ENCODE results near the gene ZFP69.
A peak's percentile ranks its signal among the peaks of the same experiment; 100 is the strongest.
"Not testable (repeated sequence)": the region's sequence is repeated elsewhere in the genome, so short reads cannot be mapped to it uniquely, and the experiment has no call there.

The ZFP69 gene

DNA sequence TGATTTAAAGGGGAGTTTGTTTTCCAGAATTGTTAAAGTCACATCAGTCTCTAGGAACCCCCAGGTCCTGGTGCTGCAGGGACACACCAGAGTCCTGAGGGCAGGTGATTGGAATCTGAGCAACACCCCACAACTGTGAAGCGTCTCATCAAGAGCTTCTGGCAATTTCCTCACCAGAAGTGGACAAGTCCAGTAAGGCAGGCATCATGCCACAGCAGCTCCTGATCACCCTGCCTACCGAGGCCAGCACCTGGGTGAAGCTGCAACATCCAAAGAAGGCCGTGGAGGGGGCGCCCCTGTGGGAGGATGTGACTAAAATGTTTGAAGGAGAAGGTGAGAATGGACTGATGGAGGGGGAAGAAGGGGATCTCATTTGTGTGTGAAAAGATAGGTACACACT, 2.1 kb downstream of the ZFP69 start:
- H3K4me3 ChIP-seq (ENCODE audit: low read depth, low read length): no peak overlapping the region
- TF ChIP-seq, protein P1, sequence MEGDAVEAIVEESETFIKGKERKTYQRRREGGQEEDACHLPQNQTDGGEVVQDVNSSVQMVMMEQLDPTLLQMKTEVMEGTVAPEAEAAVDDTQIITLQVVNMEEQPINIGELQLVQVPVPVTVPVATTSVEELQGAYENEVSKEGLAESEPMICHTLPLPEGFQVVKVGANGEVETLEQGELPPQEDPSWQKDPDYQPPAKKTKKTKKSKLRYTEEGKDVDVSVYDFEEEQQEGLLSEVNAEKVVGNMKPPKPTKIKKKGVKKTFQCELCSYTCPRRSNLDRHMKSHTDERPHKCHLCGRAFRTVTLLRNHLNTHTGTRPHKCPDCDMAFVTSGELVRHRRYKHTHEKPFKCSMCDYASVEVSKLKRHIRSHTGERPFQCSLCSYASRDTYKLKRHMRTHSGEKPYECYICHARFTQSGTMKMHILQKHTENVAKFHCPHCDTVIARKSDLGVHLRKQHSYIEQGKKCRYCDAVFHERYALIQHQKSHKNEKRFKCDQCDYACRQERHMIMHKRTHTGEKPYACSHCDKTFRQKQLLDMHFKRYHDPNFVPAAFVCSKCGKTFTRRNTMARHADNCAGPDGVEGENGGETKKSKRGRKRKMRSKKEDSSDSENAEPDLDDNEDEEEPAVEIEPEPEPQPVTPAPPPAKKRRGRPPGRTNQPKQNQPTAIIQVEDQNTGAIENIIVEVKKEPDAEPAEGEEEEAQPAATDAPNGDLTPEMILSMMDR (IDR thresholded peaks at IDR 0.05; ENCODE audit: low read depth, low read length): no peak
- no peaks in the 10 kb centered on the region for H3K4me1 ChIP-seq
- H3K9me3 ChIP-seq: no peaks in the 10 kb centered on the region
- no peaks in the 10 kb centered on the region for H3K27me3 ChIP-seq
- H3K36me3 ChIP-seq: no peaks in the 10 kb centered on the region
- no peak for DNase-seq

- H3K4me1 ChIP-seq: no peaks in the 10 kb centered on the region
- H3K36me3 ChIP-seq: peaks cover 7% of the 10 kb centered on the region
- no peak overlapping the region for H3K4me3 ChIP-seq (ENCODE audit: low read depth, low read length)
- no peaks in the 10 kb centered on the region for H3K27me3 ChIP-seq
- no peaks in the 10 kb centered on the region for H3K9me3 ChIP-seq
- TF ChIP-seq, protein P1 (IDR thresholded peaks at IDR 0.05; ENCODE audit: low read depth, low read length): no peak
- no peak for DNase-seq
Measured at GRCh38 chr1:40495315-40495903, 18.3 kb downstream of the ZFP69 start.

GRCh38 chr1:40502651-40503050, 25.6 kb downstream of the ZFP69 start:
- DNase-seq; H3K4me3 ChIP-seq (ENCODE audit: low read depth, low read length); H3K36me3 ChIP-seq; H3K4me1 ChIP-seq; H3K27me3 ChIP-seq; H3K9me3 ChIP-seq: not testable (repeated sequence)

- TF ChIP-seq, protein P1 (IDR thresholded peaks at IDR 0.05; ENCODE audit: low read depth, low read length): no peak
- Histone ChIP-seq H3K4me1 (no peaks in the 10 kb centered on the region), H3K27me3 (no peaks in the 10 kb centered on the region), H3K36me3 (no peaks in the 10 kb centered on the region), H3K9me3 (no peaks in the 10 kb centered on the region), H3K4me3 (ENCODE audit: low read depth, low read length) (peak overlapping the region; percentile 77)
- no peak for DNase-seq
Measured at GRCh38 chr1:40507973-40508372, 30.9 kb downstream of the ZFP69 start.

- Histone ChIP-seq H3K4me3 (ENCODE audit: low read depth, low read length) (peak within 1 kb of the TSS; percentile 77), H3K4me1 (no peaks in the 10 kb centered on the region), H3K27me3 (no peaks in the 10 kb centered on the region), H3K9me3 (no peaks in the 10 kb centered on the region), H3K36me3 (no peaks in the 10 kb centered on the region)
- TF ChIP-seq, protein P1 (IDR thresholded peaks at IDR 0.05; ENCODE audit: low read depth, low read length): no peak
- DNase-seq: peak; percentile 76
Measured at GRCh38 chr1:40508375-40509341, 31.6 kb downstream of the ZFP69 start, which contains the start of gene EXO5. Gene EXO5 (plus strand): TSS chr1:40508767. CDS start chr1:40514545, 5,778 bp downstream.

GRCh38 chr1:40519517-40519916, 42.4 kb downstream of the ZFP69 start:
- H3K9me3 ChIP-seq: no peaks in the 10 kb centered on the region
- H3K4me1 ChIP-seq: no peaks in the 10 kb centered on the region
- no peak overlapping the region for H3K4me3 ChIP-seq (ENCODE audit: low read depth, low read length)
- no peaks in the 10 kb centered on the region for H3K27me3 ChIP-seq
- no peaks in the 10 kb centered on the region for H3K36me3 ChIP-seq
- TF ChIP-seq, protein P1 (IDR thresholded peaks at IDR 0.05; ENCODE audit: low read depth, low read length): no peak
- no peak for DNase-seq

All from BE2C (cell line).